22Rv1 (cell line): ENCODE data around the gene SH2D3C.

ENCODE experiments used
- CTCF ChIP-seq: fragments of 450-650 bp; IDR thresholded peaks from 2 replicates; pipeline ENCODE4 v1.5.1; 2017; ENCODE audit warnings: mild to moderate bottlenecking
- ZFX ChIP-seq: fragments of 450-650 bp; IDR thresholded peaks from 2 replicates; pipeline ENCODE4 v1.6.1; 2017; ENCODE audit warnings: antibody characterized with exemption, borderline replicate concordance

GRCh38 chr9:127788337-127789011 lies 10.0 kb upstream of the SH2D3C start:
- no peak for TF ChIP-seq CTCF
- TF ChIP-seq ZFX = no peak
